Liver (tissue), 3 donors: ENCODE results near the gene C11orf58.

Source experiments
- FOXA1 ChIP-seq: IDR thresholded peaks from 2 replicates; pipeline ENCODE4 v1.6.1; 2016; ENCODE audit warnings: antibody characterized with exemption
- HNF4A ChIP-seq, 2 donors: conservative IDR thresholded peaks; 2 replicates each; pipeline ENCODE4 v1.6.1; 2016; ENCODE audit warnings: antibody characterized with exemption in 2 of 2, mild to moderate bottlenecking in 2 of 2
- MAX ChIP-seq: IDR thresholded peaks from 2 replicates; pipeline ENCODE4 v1.6.1; 2016; ENCODE audit warnings: antibody characterized with exemption
- RAD21 ChIP-seq, 2 donors: IDR thresholded peaks; 2 replicates each; pipeline ENCODE4 v1.6.1; 2016; ENCODE audit warnings: antibody characterized with exemption in 2 of 2, mild to moderate bottlenecking in 2 of 2
- REST ChIP-seq: IDR thresholded peaks from 2 replicates; pipeline ENCODE4 v1.6.1; 2016; ENCODE audit warnings: antibody characterized with exemption, mild to moderate bottlenecking
- TAF1 ChIP-seq: conservative IDR thresholded peaks from 2 replicates; pipeline ENCODE4 v1.6.1; 2016; ENCODE audit warnings: antibody characterized with exemption, mild to moderate bottlenecking
- YY1 ChIP-seq: IDR thresholded peaks from 2 replicates; pipeline ENCODE4 v1.6.1; 2016; ENCODE audit warnings: antibody characterized with exemption, mild to moderate bottlenecking
- TF ChIP-seq, protein P1 (sequence below): fragments of 150-350 bp; IDR thresholded peaks from 2 replicates; pipeline ENCODE4 v1.5.1; 2017; ENCODE audit warnings: improper control_type of control experiment, low read depth, low read length; ENCODE audit not compliant: missing input control
- TF ChIP-seq, protein P2 (sequence below): IDR thresholded peaks from 2 replicates; pipeline ENCODE4 v1.6.1; 2016; ENCODE audit warnings: antibody characterized with exemption
- donor health status: healthy.
- donor health status: healthy.

GRCh38 chr11:16738947-16739815 lies 734 bp downstream of the C11orf58 start:
- no peak for TF ChIP-seq RAD21 (IDR thresholded peaks at IDR 0.05)
- TF ChIP-seq, protein P1, sequence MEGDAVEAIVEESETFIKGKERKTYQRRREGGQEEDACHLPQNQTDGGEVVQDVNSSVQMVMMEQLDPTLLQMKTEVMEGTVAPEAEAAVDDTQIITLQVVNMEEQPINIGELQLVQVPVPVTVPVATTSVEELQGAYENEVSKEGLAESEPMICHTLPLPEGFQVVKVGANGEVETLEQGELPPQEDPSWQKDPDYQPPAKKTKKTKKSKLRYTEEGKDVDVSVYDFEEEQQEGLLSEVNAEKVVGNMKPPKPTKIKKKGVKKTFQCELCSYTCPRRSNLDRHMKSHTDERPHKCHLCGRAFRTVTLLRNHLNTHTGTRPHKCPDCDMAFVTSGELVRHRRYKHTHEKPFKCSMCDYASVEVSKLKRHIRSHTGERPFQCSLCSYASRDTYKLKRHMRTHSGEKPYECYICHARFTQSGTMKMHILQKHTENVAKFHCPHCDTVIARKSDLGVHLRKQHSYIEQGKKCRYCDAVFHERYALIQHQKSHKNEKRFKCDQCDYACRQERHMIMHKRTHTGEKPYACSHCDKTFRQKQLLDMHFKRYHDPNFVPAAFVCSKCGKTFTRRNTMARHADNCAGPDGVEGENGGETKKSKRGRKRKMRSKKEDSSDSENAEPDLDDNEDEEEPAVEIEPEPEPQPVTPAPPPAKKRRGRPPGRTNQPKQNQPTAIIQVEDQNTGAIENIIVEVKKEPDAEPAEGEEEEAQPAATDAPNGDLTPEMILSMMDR = no peak
- TF ChIP-seq TAF1 = no peak
- TF ChIP-seq MAX = no peak
- TF ChIP-seq REST = no peak
- TF ChIP-seq FOXA1 = no peak
- TF ChIP-seq, protein P2, sequence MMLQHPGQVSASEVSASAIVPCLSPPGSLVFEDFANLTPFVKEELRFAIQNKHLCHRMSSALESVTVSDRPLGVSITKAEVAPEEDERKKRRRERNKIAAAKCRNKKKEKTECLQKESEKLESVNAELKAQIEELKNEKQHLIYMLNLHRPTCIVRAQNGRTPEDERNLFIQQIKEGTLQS = no peak
- no peak for TF ChIP-seq YY1
- TF ChIP-seq HNF4A (conservative IDR thresholded peaks at IDR 0.05) = no peak
